ENCODE measurements around the gene SIGLEC1.

Gene SIGLEC1

DNA sequence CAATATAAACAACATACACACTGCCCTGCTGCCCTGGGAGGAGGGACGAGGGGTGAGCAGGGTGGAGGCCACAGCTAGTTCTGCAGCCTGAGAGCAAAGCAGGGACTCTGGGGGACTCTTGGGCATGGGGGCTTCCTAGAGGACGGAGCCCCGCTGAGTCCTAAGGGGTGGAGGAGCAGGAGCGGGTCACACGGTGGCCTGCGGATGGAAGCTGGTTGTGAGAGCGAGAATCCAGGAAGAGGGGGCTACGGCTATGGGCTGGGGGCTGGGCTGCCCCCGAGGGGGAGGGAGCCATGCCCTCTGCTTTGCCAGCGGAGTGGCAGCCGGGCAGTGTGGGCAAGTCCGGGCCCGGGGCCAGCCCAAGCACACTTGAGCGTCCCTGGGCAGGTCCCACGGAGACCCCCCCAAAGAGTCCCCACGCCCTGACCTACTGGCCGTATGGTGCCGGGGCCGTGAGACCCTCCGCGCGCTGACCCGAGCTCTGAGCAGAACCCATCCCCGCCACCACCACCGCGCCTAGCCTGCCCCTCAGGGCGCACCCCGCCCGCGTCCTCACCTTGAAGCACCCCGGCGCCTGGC lies 31.0 kb downstream of the SIGLEC1 start:
- no peak for DNase-seq (ENCODE audit: low spot score)
- FAIRE-seq, result no peak

- no peak for FAIRE-seq
- no peak for DNase-seq (ENCODE audit: low spot score)
These were observed 31.6 kb downstream of the SIGLEC1 start for GRCh38 chr20:3680701-3681351.

DNA sequence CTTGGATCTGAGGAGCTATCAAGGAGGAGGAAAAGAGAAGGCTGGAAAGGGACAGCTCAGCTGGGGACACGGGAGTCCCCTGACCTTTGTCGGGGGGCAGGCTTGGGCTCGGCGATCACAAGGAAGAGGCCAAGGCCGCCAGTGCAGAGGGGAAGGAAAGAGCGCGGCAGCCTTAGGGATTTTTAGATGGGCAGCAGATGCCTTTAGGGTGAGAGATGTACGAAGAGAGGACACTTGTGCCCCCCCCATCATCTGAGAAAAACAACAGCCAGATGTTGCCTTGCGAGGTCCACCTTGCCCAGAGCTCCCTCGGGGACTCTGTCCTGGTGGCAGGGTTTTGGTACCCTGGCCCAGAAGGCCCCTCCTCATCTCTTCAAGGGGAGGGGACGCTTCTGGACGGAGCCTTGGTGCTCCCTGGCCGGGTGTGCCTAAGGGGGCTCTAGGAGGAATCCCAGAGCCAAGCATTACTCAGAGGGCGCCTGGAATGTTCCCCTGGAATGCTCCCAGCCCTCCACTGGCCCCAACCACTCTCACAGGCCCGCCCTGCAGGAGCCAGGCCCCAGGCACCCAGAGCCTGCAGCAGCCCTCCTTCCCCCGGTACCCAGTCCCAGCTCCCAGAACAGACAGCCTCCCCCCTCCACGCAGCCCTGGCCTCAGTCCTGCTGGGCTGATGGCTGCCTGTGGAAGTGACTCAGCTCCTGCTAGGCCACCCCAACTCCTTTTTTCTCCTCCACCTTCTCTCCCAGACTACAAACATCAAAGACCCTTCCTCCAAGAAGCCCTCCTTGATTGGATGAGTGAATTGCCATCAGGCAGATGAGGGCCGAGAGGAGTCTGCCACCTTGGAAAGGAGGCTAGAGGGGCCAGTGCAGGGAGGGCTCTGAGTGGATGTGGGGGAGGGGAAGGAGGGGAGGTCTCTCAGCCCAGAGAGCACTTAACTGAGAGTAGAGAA lies 32.4 kb downstream of the SIGLEC1 start:
- peak; percentile 23 for DNase-seq (ENCODE audit: low spot score)
- no peak for FAIRE-seq

GRCh38 chr20:3678856-3679720 lies 33.3 kb downstream of the SIGLEC1 start:
- FAIRE-seq (no peak), DNase-seq (ENCODE audit: low spot score) (no peak)

GRCh38 chr20:3678198-3678597 lies 34.2 kb downstream of the SIGLEC1 start:
- FAIRE-seq (no peak), DNase-seq (ENCODE audit: low spot score) (no peak)

DNA sequence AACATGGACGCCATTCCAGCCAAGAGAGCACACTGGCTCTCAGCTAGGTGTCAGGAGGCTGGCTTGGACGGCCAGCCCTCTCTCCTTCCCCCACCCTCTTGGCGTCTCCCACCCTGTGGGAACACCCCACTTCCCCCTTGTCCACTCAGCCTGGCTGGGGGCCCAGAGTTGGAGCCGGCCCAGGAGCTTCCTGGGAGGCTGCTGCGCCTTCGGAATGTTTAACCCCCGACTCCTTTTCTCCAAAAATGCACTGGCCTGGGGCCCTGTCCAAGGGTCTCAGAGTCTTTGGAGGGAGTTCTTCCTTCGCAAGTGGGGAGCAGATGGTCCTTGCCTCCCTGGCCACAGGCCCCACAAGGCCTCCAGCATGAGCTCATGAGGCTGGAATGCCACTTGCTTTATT lies 34.7 kb downstream of the SIGLEC1 start:
- FAIRE-seq (no peak), DNase-seq (ENCODE audit: low spot score) (no peak)

- FAIRE-seq, result no peak
These were observed 37.2 kb downstream of the SIGLEC1 start for GRCh38 chr20:3674995-3675900.

DNA sequence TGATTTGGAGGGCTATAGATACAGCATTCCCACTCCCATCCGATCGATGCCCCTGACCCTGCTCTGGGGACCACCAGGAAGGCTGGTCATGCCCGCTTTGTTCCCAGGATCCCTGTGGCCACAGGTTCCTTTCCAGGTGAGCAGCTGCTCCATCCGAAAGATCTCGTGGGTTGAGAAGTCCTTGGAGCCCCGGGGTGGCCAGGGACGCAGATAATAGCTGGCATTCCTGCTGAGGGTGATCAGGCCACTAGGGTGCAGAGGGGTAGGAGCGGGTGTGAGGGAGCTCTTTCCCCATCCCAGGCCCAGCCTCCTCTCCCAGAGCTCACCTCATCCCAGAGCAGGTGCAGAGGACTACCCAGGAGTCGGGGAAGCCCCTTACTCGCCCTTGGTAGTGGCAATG lies 38.0 kb downstream of the SIGLEC1 start:
- peak; percentile 21 for DNase-seq (ENCODE audit: low spot score)
- no peak for FAIRE-seq

More at GRCh38 chr20:3674995-3675900, 37.2 kb downstream of the SIGLEC1 start:
- no peak for DNase-seq (ENCODE audit: low spot score)

DNA sequence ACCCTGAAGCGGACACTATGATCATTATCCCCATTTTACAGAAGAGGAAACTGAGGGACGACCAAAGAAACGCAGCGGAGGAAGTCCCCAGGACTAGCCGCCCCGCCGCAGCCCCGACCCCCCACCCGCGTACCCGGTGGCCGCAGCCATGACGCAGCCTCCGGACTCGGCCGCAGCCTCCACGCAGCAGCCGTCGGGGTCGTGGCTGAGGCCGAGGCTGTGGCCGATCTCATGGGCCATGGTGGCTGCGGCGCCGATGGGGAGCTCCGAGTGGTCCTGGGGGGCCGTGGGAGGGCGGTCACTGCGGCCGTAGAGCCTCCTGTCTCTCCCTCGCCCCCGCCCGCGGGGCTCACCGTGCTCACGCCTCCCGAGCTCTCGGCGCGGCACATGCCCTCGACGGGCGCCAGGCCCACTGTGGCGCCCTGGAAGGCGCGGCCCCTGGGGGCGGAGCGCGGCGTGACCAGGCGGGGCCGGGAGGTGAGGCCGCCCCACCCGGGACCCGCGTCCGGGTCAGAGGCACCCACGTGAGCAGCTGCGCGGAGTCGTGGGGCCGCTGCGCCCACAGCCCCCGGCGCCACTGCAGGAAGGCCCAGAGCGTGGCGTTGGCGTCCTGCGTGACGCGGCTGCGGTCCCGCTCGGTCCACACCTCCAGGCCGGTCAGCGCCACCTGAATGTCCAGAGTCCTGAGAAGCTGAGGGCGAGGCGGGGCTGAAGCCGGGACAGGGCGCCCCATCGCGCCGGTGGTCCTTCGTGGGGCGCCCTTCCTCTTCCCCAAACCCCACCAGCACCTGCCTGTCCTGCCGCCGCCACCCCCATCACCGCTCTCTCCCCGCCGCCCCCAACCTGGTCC lies 39.0 kb downstream of the SIGLEC1 start:
- FAIRE-seq, result no peak
- DNase-seq (ENCODE audit: low spot score), result no peak

GRCh38 chr20:3672547-3673171 lies 39.7 kb downstream of the SIGLEC1 start:
- no peak for FAIRE-seq
- no peak for DNase-seq (ENCODE audit: low spot score)

GRCh38 chr20:3671986-3672546 lies 40.3 kb downstream of the SIGLEC1 start:
- no peak for DNase-seq (ENCODE audit: low spot score)

DNA sequence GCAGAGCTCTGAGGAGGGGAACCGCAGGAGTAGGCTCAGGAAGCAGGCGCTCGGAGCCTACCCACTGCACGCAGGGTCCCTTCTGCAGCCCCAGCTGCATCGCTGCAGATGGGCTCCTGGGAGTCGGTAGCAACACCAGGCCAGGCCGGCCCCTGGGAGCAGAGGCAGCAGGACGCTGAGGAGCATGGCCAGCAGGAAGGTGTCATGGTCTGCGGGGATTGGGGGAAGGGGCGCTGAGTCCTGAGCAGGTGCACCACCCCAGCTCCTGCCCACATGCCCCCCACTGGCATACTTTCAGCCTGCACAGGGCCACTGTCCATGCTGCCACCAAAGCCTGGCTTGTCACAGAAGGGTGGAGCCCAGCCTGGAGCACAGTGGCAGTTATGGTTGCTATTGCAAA lies 41.5 kb downstream of the SIGLEC1 start:
- DNase-seq (ENCODE audit: low spot score), result no peak
- no peak for FAIRE-seq

More at GRCh38 chr20:3671986-3672546, 40.3 kb downstream of the SIGLEC1 start:
- no peak for FAIRE-seq

DNA sequence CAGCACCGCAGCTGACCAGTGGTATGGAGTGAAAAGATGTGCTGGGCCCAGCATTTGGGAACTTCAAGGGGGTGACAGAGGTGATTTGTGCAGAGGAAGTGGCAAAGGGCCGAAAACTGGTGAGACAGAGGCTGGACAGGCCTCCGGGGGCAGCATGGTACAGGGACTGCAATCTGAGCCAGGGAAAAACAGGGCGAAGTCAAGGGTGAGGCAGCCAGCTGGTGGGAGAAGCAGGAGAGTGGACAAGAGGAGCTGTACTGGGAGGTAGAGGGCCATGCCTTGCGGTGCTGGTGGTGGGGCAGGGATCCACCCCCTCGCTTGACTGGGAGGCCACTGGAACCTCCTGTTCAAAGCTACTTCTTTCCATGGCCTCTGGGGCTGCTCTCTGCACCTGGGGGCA lies 41.9 kb downstream of the SIGLEC1 start:
- DNase-seq (ENCODE audit: low spot score) (no peak), FAIRE-seq (no peak)

GRCh38 chr20:3669710-3670367 lies 42.6 kb downstream of the SIGLEC1 start:
- FAIRE-seq, result no peak
- DNase-seq (ENCODE audit: low spot score), result no peak

GRCh38 chr20:3667434-3668037 lies 44.9 kb downstream of the SIGLEC1 start:
- DNase-seq (ENCODE audit: low spot score) (no peak), FAIRE-seq (no peak)

DNA sequence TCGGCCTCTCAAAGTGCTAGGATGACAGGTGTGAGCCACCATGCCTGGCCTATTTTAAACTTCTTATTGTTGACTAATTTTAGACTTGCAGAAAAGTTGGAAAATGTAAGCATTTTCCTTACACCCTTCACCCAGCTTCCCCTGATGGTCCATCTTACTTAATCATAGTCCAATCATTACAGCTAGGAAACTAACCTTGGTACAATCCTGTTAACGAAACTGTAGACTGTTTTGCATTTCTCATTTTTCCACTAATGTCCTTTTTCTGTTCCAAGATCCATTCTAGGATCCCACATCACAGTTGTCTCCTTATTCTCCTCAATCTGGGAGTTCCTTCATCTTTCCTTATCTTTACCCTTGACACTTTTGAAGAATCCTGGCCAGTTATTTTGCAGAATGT lies 48.5 kb downstream of the SIGLEC1 start:
- DNase-seq (ENCODE audit: low spot score) (no peak), FAIRE-seq (no peak)

DNA sequence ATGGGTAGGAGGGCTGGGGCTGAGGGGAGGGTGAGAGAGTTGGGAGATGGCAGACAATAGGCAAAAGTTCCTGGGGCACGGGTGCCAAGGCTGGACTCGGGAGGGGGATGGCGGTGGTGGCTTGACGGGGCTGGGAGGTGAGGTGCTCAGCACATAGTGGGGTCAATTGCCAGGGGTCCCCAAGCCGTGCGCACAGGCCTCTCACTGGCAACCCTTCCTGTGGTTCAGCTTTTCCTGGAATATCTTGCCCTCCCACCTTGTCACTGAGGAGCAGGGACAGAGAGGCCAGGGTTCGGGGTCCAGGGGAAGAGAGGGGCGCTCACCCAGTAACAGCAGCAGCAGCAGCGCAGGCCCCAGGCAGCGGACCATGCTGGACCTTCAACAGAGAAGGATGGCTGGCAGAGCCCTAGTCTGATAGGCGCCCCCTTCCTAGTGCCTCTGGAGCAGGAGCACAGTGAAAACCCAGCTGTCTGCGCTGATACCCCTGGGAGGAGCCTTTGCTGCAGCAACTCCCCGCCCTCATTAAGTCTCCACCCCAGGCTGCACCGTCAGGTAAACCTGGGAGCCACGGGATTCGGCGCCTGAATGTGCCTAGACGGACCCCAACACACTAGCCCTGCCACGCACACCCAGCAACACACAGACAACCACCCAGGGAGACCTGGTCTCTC lies 49.2 kb downstream of the SIGLEC1 start, which contains the start of gene GFRA4:
GFRA4 (minus strand) TSS at position 369 of the 671 bp plus-strand sequence; CDS start at position 369, 0 bp downstream.
- no peak for DNase-seq (ENCODE audit: low spot score)
- FAIRE-seq, result no peak

All from urothelium cell line (cell line).